IMR-90 (cell line): ENCODE measurements around the gene MRPS10.

ENCODE experiments used
- BHLHE40 ChIP-seq: fragments of 150-350 bp; IDR thresholded peaks from 2 replicates; pipeline ENCODE4 v1.6.1; 2016; ENCODE audit warnings: mild to moderate bottlenecking, low read depth, low read length
- CEBPB ChIP-seq: IDR thresholded peaks from 2 replicates; pipeline ENCODE4 v1.6.1; 2012; ENCODE audit warnings: low read depth, low read length, improper control_type of control experiment
- MAZ ChIP-seq: IDR thresholded peaks from 2 replicates; pipeline ENCODE4 v1.6.1; 2012; ENCODE audit warnings: low read depth, mild to moderate bottlenecking, low read length, improper control_type of control experiment, moderate library complexity, borderline replicate concordance
- MXI1 ChIP-seq: IDR thresholded peaks from 2 replicates; pipeline ENCODE4 v1.6.1; 2012; ENCODE audit warnings: low read depth, mild to moderate bottlenecking, low read length, moderate library complexity, borderline replicate concordance
- POLR2A ChIP-seq: IDR thresholded peaks from 2 replicates; pipeline ENCODE4 v1.6.1; 2012; ENCODE audit warnings: mild to moderate bottlenecking, low read depth, low read length
- RAD21 ChIP-seq: IDR thresholded peaks from 2 replicates; pipeline ENCODE4 v1.6.1; 2012; ENCODE audit warnings: low read length, improper control_type of control experiment
- RCOR1 ChIP-seq: IDR thresholded peaks from 2 replicates; pipeline ENCODE4 v1.6.1; 2012; ENCODE audit warnings: mild to moderate bottlenecking, low read length, improper control_type of control experiment; ENCODE audit not compliant: insufficient replicate concordance
- RFX5 ChIP-seq: IDR thresholded peaks from 2 replicates; pipeline ENCODE4 v1.8.0; 2012; ENCODE audit warnings: low read depth, mild to moderate bottlenecking, low read length, moderate library complexity
- TF ChIP-seq, protein P1 (sequence below): fragments of 150-350 bp; IDR thresholded peaks from 2 replicates; pipeline ENCODE4 v1.6.1; 2017; ENCODE audit warnings: mild to moderate bottlenecking, antibody characterized with exemption, low read length, low read depth
- TF ChIP-seq, protein P2 (sequence below): conservative IDR thresholded peaks from 2 replicates; pipeline ENCODE4 v1.5.1; 2012; ENCODE audit warnings: mild to moderate bottlenecking, low read depth, low read length, improper control_type of control experiment
- TF ChIP-seq, protein P3 (sequence below): fragments of 150-350 bp; IDR thresholded peaks from 2 replicates; pipeline ENCODE4 v1.6.1; 2016; ENCODE audit warnings: low read depth, mild to moderate bottlenecking, low read length, moderate library complexity, borderline replicate concordance

DNA sequence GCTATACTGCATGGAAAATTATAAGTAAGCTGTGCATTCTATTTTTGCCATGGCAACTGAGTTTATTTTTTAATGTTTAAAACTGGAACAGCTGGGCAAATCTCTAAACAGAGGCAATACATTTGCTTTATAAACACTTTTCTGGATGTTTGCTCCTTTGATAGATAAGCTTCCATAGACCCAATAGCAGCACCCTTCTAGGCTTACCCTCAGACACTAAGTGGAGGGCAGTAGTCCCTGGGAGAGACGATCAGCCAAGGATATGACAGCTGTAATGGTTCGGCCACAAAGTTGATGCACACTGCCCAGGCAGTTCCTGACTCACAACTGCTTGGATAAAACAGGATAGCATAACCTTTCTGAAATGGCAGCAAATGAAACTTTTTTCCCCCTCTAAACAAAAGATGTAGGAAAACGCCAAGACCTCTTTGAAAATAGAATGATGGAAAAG lies 8.5 kb upstream of the MRPS10 start:
- TF ChIP-seq, protein P1, sequence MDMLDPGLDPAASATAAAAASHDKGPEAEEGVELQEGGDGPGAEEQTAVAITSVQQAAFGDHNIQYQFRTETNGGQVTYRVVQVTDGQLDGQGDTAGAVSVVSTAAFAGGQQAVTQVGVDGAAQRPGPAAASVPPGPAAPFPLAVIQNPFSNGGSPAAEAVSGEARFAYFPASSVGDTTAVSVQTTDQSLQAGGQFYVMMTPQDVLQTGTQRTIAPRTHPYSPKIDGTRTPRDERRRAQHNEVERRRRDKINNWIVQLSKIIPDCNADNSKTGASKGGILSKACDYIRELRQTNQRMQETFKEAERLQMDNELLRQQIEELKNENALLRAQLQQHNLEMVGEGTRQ: no peak
- TF ChIP-seq, protein P2, sequence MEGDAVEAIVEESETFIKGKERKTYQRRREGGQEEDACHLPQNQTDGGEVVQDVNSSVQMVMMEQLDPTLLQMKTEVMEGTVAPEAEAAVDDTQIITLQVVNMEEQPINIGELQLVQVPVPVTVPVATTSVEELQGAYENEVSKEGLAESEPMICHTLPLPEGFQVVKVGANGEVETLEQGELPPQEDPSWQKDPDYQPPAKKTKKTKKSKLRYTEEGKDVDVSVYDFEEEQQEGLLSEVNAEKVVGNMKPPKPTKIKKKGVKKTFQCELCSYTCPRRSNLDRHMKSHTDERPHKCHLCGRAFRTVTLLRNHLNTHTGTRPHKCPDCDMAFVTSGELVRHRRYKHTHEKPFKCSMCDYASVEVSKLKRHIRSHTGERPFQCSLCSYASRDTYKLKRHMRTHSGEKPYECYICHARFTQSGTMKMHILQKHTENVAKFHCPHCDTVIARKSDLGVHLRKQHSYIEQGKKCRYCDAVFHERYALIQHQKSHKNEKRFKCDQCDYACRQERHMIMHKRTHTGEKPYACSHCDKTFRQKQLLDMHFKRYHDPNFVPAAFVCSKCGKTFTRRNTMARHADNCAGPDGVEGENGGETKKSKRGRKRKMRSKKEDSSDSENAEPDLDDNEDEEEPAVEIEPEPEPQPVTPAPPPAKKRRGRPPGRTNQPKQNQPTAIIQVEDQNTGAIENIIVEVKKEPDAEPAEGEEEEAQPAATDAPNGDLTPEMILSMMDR: no peak
- TF ChIP-seq MAZ (no peak), POLR2A (no peak), RFX5 (no peak), MXI1 (no peak), RCOR1 (no peak), RAD21 (no peak; the same call in 1 of the 2 replicates), CEBPB (no peak), BHLHE40 (no peak)
- TF ChIP-seq, protein P3, sequence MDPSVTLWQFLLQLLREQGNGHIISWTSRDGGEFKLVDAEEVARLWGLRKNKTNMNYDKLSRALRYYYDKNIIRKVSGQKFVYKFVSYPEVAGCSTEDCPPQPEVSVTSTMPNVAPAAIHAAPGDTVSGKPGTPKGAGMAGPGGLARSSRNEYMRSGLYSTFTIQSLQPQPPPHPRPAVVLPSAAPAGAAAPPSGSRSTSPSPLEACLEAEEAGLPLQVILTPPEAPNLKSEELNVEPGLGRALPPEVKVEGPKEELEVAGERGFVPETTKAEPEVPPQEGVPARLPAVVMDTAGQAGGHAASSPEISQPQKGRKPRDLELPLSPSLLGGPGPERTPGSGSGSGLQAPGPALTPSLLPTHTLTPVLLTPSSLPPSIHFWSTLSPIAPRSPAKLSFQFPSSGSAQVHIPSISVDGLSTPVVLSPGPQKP: no peak
